Activated naive CD4-positive, alpha-beta T cell (primary cell): Measurements from ENCODE around the gene TNFRSF1A.
"Not testable (repeated sequence)": the region's sequence is repeated elsewhere in the genome, so short reads cannot be mapped to it uniquely, and the experiment has no call there.

Experiments used
- DNase-seq, 4 experiments: peaks; one replicate each; lab custom pipeline; 2025; lab: John Stamatoyannopoulos, UW

The TNFRSF1A gene

GRCh38 chr12:6302621-6303020, 39.3 kb downstream of the TNFRSF1A start:
- no peak for DNase-seq

GRCh38 chr12:6301721-6302120, 40.2 kb downstream of the TNFRSF1A start:
- DNase-seq = no peak

- DNase-seq = no peak
Measured at GRCh38 chr12:6297170-6297569, 44.7 kb downstream of the TNFRSF1A start.

GRCh38 chr12:6295094-6295811, 46.6 kb downstream of the TNFRSF1A start:
- DNase-seq = no peak

- DNase-seq = no peak
Measured at GRCh38 chr12:6294156-6295093, 47.5 kb downstream of the TNFRSF1A start.

GRCh38 chr12:6292606-6293005, 49.3 kb downstream of the TNFRSF1A start:
- no peak for DNase-seq

- not testable (repeated sequence) for DNase-seq
Measured at GRCh38 chr12:6289906-6290305, 52.0 kb downstream of the TNFRSF1A start.

GRCh38 chr12:6289081-6289480, 52.8 kb downstream of the TNFRSF1A start:
- DNase-seq = not testable (repeated sequence)

- no peak for DNase-seq
Measured at GRCh38 chr12:6288235-6288634, 53.6 kb downstream of the TNFRSF1A start.

GRCh38 chr12:6285532-6286306, 56.2 kb downstream of the TNFRSF1A start:
- no peak for DNase-seq

- peak; percentile 12 to 37 (median 20) for DNase-seq
Measured at GRCh38 chr12:6285063-6285477, 56.8 kb downstream of the TNFRSF1A start.

GRCh38 chr12:6284273-6284672, 57.6 kb downstream of the TNFRSF1A start:
- no peak for DNase-seq

- no peak for DNase-seq
Measured at GRCh38 chr12:6282453-6282840, 59.4 kb downstream of the TNFRSF1A start.

- no peak for DNase-seq
Measured at GRCh38 chr12:6281081-6281809, 60.6 kb downstream of the TNFRSF1A start.

GRCh38 chr12:6280672-6281071, 61.2 kb downstream of the TNFRSF1A start:
- no peak for DNase-seq

GRCh38 chr12:6280053-6280469, 61.8 kb downstream of the TNFRSF1A start:
- DNase-seq = no peak

- DNase-seq = no peak
Measured at GRCh38 chr12:6279631-6280030, 62.2 kb downstream of the TNFRSF1A start.

- no peak for DNase-seq
Measured at GRCh38 chr12:6279256-6279628, 62.6 kb downstream of the TNFRSF1A start.
